ENCODE measurements around the gene AVEN.
"Not testable (repeated sequence)": the region's sequence is repeated elsewhere in the genome, so short reads cannot be mapped to it uniquely, and the experiment has no call there.

AVEN gene

DNA sequence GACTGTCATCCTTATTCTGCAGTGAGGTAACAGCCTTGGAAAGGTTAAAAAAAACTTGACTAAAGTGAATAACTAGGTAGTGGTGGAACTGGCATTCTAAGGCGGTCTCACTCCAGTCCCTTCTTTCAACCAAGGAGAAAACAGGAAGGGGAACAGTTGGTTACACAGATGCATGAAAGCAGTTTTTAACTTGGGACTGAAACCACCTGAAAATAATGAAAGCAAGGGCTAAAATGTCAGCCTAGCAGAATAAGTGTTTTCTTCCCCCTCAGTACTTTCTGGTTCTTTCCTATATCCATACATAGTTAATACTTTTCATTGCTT, 748 bp upstream of the AVEN start:
- no peak for DNase-seq (ENCODE audit: low spot score)

DNA sequence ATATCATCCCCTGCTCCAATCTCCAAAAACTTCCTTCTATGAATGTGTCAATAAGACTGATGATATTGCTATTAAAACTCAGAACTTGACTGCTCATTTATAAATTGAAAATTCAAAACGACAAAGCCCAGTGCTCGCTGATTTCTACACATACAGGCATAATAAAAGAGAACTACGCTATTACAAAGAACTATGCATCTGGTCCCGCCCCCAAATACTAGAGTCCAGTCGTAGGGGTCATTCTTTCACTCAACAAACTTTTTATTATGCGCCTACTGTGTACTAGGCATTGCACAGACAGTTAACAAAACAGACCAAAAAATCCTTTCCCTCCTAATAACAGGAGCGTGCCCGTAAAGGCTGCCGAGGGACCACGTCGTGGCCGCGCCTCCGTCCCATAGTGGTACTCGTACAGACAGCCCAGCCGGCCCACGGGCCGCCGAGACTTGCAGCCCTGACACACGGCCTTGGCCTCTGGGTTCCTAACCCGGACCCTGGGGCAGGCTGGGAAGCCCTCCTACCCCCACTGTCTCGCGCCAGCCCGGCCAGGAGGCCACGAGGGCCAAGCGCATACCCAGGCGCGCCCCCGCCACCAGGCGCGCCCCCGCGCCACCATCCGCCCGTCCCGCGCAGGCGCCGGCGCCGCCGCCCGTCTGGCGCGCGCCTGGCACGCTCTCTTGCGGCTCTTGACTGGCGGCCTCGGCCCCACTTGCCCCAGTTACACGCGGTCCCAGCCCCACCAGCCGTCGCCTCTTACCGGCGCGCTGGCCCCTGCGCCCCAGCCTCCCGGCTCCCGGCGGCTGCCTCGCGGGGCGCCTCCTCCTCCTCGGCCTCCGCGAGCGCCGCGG, 757 bp downstream of the AVEN start:
- peak; percentile 88 for DNase-seq (ENCODE audit: low spot score)

DNA sequence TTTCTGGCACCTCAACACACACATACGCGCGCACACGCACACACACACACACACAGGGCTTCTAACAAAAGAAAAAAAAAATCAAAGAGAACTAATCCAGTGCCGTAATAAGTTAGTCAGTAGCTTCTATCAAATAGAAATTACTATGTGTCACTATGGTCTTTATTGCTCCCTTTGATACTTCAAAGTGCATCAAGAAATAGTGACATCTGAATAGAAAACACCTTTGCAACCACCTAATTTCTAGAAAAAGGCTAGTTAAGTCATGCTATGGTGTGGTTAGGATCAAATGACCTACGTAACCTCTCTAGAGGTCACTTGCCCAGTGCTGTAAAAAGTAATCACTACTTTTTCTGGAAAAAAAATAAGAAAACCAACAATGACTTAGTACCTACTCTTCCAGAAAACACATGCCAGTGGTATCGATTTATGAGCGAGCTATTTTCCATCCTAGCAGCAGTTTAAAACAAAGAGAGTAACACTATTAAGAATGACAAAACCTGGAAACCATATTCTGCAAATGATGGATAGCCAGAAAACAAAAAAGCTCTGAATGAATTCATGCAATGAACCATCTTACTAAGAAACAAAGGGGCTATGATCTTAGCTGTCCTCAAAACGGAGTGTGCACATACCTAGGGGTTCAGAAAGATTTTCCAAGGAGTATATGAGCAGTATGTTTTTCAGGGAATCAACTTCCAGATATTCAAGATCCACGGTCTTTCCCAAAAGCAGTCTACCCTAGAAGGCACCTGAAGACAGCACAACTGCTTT, 6.8 kb downstream of the AVEN start:
- DNase-seq (ENCODE audit: low spot score) = no peak

DNA sequence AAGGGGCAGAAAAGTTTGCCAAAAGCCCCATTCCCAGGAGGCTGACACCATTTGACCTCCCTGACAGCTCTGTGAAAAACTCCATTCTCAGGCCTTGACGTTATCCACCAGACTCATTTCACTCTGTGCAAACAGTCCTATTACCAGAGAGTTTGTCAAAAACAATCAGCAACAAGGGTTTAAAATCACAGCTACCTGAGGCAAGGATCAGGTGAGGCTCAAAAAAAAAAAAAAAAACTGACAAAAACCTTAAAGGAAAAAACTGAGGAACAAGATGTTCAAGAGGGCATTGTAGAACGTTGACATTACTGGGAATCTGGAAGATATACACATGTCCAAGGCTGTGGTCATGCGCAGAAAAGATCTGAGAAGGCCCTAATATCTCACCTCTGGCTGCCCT, 11.4 kb downstream of the AVEN start:
- no peak for DNase-seq (ENCODE audit: low spot score)

DNA sequence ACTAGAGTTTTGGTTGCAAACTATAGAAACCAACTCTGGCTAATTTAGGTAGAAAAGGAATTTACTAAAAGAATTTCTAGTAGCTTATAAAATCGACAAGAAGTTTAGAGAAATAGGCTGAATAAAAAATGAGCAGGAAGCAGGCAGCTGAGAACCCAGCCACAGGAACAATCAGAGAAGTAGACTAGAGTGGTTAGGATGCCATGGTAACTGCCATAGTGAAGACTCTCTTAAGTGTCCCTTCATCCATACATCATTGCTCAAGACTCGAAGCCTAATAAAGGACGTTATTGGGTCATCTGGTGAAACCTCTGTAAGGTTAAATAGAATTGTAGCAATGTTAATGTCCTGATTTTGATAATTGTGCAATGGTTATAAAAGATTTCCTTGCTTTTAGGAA, 13.8 kb downstream of the AVEN start:
- DNase-seq (ENCODE audit: low spot score) = no peak

DNA sequence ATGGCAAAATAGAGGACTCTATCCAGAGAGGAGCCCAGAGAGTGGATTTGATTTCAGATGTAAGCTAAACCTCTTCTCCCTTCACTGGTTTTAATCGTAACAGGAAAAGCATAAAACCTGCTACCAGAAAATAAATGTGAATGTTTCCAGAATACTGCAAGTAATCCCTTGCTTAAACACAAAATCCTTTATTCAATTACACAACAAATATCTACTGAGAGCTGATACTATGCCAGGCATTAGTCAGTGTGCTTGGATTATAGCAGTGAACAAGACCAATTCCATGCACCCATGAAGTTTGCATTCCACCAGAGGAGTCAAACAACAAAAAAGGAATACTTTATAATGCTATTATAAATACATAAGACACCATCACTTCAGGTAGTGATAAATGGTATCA, 15.1 kb downstream of the AVEN start:
- no peak for DNase-seq (ENCODE audit: low spot score)

DNA sequence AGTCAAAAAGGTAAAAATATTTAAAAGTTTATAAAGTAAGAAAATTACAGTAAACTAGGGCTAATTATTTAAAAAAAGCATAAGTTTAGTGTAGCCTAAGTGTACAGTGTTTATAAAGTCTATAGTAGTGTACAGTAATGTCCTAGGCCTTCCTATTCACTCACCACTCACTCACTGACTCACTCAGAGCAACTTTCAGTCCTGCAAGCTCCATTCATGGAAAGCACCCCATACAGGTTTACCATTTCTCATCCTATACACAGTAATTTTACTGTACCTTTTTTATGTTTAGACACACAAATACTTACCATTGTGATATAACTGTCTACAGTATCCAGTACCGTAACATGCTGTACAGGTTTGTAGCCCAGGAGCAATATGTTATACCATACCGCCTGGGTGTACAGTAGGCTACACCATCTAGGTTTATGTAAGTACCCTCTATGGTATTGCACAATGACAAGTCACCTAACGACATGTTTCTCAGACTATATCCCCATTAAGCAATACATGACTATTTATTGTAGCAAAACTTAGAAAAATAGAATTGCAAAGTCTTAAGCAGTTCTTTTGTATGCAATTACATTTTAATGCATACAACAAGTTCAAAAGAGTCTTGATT, 19.5 kb downstream of the AVEN start:
- DNase-seq (ENCODE audit: low spot score) = no peak

DNA sequence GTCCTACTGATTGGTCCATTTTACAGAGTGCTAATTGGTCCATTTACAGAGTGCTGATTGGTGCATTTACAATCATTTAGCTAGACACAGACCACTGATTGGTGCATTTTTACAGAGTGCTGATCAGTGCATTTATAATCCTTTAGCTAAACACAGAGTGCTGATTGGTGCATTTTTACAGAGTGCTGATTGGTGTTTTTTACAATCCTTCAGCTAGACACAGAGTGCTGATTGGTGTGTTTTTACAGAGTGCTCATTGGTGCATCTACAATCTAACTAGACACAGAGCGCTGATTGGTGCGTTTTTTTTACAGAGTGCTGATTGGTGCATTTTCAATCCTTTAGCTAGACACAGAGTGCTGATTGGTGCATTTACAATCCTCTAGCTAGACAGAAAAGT, 20.3 kb downstream of the AVEN start:
- DNase-seq (ENCODE audit: low spot score) = not testable (repeated sequence)

DNA sequence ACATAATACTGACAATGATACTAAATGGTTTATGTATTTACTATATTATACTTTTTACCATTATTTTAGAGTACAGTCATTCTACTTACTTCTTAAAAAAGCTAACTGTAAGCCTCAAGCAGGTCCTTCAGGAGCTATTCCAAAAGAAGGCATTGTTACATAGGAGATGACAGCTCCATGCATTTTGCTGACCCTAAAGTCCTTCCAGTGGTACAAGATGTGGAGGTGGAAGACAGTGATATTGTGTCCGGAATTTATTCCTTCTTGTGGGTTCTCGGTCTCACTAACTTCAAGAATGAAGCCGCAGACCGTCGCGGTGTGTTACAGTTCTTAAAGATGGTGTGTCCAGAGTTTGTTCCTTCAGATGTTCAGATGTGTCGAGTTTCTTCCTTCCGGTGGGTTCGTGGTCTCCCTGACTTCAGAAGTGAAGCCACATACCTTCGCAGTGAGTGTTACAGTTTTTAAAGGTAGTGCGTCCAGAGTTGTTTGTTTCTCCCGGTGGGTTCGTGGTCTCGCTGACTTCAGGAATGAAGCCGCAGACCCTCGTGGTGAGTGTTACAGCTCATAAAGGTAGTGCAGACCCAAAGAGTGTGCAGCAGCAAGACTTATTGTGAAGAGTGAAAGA, 20.9 kb downstream of the AVEN start:
- DNase-seq (ENCODE audit: low spot score) = no peak

DNA sequence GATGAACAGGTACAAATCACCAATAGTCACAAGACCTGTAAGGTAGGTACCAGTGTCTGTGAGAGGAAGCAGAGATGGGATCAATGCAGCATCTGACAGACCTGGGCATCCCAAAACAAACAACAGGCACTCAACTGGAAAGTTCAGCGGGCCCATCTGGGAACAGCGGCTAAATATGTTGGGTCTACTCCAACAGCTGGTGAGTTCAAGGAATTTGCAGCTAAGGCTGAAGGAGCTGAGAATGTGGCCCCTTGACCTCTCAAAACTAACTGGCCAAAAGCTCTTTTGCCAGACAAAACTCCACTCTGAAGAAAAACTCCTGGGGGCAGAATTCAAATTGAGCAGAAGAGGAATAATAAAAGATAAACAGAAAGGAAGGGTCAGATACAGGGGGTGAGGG, 24.4 kb downstream of the AVEN start:
- no peak for DNase-seq (ENCODE audit: low spot score)

DNA sequence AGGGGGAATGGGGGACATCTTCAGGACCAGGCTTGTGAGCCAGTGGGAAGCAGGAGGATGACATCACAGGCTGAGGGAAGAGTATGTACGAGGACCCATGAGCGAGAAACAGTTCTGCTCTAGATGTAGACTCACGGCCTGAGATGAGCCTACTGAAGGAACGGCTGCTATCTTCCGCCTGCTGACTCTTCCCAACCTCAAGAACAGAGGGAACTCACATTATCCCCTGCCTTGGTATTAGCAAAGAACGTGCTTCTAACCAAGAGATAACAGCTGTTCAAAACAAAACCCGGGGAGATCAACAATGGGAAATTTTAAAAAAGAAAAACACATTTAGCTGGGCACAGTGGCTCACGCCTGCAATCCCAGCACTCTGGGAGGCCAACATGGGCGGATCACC, 25.3 kb downstream of the AVEN start:
- no peak for DNase-seq (ENCODE audit: low spot score)

DNA sequence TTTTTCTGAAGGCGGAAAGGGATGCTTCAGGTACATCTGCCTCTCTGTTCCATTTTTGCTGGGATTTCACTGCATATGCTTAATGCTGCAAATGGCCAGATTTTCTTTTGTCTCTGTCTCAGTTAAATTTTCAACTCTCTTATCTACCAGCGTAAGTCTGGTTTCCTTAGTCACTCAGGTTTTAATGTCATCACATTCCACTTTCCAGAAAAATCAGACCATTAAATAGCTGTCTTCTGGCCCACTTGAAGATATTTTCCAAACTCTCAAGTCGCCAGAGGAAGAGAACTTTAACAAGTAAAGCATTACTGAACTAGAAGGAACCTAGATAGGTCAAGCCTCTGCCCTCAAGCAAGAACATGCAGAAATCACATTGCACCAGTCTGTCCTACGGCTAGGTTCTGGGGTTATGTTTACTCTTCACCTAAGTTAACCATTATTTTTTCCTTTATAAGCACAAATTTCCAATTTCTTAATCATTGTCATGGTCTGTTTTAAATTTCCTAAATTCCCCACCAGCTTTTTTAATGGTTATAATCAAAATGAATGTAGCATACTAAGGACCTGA, 26.5 kb downstream of the AVEN start:
- DNase-seq (ENCODE audit: low spot score) = no peak

DNA sequence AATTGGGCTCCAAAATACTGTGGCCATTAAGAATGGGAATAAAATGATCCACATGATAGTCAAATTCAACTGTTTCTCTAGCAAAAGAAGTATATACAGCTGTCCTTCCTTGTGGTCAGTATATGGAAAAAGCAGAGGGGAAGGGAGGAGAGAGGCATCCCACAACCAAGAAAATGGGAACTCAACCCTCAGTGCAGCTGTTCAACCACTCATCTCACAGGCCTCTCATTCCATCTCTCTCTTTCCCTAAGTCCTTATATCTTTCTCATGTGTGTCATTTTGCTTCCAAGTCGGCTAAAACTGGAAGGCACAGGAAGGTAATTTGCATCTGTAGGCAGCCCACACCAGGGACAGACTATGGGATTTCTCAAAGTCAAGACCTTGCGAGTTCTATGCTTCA, 27.5 kb downstream of the AVEN start:
- DNase-seq (ENCODE audit: low spot score) = no peak

DNA sequence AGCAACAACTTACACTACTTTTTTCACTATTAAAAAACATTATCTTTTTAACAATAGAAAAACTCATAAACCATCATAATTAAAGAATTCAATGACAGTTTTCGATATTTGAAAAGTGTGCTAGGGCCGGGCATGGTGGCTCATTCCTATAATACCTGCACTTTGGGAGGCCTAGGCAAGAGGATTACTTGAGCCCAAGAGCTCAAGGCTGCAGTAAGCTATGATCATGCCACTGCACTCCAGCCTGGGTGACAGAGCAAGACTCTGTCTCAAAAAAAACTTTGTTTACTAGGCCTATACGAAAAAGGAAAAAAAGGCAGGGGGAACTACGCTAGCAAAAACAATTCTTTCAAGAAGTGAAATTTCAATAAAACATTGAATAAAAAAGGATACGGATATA, 28.1 kb downstream of the AVEN start:
- no peak for DNase-seq (ENCODE audit: low spot score)

DNA sequence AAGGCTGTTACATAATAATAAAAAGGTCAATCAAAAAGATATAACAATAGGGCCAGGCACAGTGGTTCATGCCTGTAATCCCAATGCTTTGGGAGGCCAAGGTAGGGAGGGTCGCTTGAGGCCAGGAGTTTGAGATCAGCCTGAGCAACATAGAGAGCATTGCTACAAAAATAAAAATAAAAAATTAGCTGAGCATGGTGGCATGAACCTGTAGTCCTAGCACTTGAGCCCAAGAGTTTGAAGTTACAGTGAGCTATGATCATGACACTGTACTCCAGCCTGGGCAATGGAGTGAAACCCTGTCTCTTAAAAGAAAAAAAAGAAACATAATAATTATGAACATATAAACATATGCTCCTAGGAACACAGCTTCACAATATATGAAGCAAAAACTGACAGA, 29.3 kb downstream of the AVEN start:
- DNase-seq (ENCODE audit: low spot score) = no peak

DNA sequence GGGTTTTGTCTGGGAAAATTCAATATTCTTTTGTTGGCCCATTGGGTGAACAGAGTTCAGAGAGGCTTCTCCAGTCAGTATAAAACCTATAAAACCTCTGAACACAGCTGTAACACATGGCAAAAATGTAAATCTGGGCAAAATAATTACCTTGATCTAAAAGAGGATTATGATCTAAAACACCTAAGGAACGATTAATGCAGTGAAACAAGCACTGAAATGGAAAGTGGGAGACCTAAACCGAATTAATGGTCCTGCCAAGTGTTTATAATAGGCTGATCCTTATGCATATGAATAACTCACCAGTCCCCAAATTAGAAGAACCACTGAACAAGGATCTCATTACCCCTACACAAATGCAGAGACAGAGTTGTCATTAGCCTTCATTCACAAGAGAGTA, 32.6 kb downstream of the AVEN start:
- DNase-seq (ENCODE audit: low spot score) = no peak

DNA sequence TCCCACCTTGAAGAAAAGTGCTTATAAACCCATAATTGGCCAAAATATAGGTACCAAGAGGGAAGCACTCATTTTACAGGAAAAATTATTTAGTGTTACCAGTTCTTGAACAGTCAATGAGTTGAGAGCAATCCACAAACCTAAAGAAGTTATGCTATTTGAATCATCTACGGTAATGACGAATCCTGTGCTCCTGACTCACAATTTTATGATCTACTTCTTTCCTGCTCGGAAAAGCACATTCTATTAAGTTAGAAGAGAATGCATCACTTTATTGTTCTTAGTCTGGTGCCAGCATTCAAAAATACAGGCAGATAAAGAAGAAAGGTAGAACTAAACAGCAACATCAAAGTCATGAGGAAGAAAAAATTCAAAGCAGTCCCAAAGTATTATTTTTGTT, 37.5 kb downstream of the AVEN start:
- DNase-seq (ENCODE audit: low spot score) = no peak

DNA sequence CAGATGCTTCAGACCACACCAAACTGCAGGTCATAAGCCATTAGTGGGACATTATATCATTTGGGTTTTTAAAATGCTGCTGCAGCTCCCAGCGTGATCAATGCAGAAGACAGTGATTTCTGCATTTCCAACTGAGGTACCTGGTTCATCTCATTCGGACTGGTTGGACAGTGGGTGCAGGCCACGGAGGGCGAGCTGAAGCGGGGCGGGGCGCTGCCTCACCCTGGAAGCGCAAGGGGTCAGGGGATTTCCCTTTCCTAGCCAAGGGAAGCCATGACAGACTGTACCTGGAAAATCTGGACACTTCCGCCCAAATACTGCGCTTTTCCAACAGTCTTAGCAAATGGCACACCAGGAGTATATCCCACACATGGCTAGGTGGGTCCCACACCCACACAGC, 43.3 kb downstream of the AVEN start:
- DNase-seq (ENCODE audit: low spot score) = not testable (repeated sequence)

DNA sequence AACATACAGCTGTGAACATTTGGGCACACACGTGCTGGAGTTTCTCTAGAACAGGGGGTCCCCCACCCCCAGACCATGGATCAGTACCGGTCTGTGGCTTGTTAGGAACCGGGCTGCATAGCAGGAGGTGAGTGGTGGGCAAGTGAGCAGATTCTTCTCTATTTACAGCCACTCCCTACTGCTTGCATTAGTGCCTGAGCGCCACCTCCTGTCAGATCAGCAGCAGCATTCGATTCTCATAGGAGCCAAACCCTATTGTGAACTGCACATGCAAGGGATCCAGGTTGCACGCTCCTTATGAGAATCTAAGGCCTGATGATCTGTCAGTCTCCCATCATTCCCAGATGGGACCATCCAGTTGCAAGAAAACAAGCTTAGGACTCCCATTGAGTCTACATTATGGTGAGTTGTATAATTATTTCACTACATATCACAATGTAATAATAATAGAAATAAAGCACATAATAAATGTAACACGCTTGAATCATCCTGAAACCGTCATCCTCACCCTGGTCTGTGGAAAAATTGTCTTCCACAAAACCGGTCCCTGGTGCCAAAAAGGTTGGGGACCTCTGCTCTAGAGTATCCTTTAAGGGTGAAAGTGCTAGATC, 44.9 kb downstream of the AVEN start:
- no peak for DNase-seq (ENCODE audit: low spot score)

DNA sequence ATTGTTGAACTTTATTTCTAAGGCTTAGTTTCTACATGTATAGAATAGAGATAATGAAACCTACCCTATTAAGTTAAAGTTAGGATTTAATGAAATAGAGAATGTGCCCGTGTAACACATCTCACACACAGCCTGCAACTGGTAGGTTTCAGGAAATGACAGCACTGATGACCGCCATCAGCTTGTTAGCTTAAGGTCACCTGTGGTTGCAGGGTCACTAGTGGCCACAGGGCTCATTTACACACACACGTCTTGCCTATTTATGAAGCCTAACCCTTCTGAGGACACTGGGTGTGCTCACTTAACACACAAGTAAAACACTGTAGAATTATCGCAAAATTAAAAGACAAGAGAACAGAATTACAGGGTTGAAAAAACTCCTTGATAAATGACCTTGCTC, 50.6 kb downstream of the AVEN start:
- no peak for DNase-seq (ENCODE audit: low spot score)

DNA sequence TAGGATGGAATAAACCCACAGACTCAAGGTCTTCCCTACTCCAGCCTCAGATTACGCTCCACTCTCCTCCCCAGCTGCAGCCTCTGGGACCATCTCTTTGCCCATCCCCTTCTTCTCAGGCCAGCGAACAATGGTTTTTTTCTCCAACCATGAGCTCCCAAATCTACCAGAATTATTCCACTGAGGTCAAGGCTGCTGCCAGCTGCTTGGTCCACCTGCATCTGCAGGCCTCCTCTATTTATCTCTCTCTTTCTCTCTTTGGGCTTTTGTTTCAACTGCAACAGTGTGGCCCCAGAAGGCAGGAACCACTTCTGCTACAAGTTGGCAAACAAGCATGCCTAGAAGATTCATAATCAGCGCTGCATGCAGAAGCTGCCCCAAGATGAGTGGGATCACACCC, 51.6 kb downstream of the AVEN start:
- DNase-seq (ENCODE audit: low spot score) = no peak

DNA sequence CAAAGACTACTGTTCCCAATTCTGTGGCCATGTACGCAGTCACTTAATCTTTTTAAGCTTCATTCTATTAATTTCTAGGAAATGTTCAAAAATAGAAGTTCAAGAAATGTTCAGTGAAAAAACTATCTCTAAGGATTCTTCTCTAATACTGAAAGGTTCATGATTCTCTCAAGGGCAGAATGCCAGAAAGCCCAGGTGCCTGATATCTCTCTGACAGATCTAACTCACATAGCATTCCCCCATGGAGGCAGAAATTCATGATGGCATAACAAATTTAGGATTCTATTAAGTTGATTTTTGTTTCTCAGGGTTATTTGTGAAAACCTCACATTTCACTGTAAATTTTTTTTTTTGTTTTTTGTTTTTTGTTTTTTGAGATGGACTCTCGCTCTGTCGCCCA, 53.3 kb downstream of the AVEN start:
- DNase-seq (ENCODE audit: low spot score) = no peak

All from iPS-NIHi11 (cell line).